Colonic mucosa (tissue), 4 donors: ENCODE measurements around the gene NUP98. TPM values are rescaled to one million over a fixed set of nuclear protein-coding genes. Genes with fewer than 3 reads are reported as not detected.
"Not testable (repeated sequence)": the region's sequence is repeated elsewhere in the genome, so short reads cannot be mapped to it uniquely, and the experiment has no call there.

Source experiments
- DNase-seq: peaks from one replicate; pipeline ENCODE4 v3.0.0-alpha.2; 2020
- H3K27ac ChIP-seq: fragments of 200-600 bp; one replicate; pipeline ENCODE4 v1.8.0; 2021
- H3K27me3 ChIP-seq: fragments of 200-600 bp; one replicate; pipeline ENCODE4 v1.8.0; 2021
- H3K36me3 ChIP-seq: fragments of 200-600 bp; one replicate; pipeline ENCODE4 v1.8.0; 2021
- H3K4me1 ChIP-seq: fragments of 200-600 bp; one replicate; pipeline ENCODE4 v1.8.0; 2021; ENCODE audit warnings: mild to moderate bottlenecking
- H3K4me3 ChIP-seq: fragments of 200-600 bp; one replicate; pipeline ENCODE4 v1.8.0; 2021
- H3K9ac ChIP-seq, 2 donors: one replicate each; pipeline ENCODE4 v1.7.0; 2013; ENCODE audit warnings: control low read depth in 2 of 2, low read depth in 2 of 2, low read length in 2 of 2
- H3K9me3 ChIP-seq: fragments of 200-600 bp; one replicate; pipeline ENCODE4 v1.8.0; 2021
- CTCF ChIP-seq: fragments of 200-600 bp; IDR thresholded peaks from one replicate; pipeline ENCODE4 v1.8.0; 2022; ENCODE audit warnings: antibody characterized with exemption, mild to moderate bottlenecking
- intact Hi-C: fragments of 100-400 bp; cut with DNase I; formaldehyde crosslinking; loops from one replicate; pipeline ENCODE4 v1.14.1; 2022
- total RNA-seq, 2 donors: library from RNA; stranded (reverse); fragmentation: NEBNext Ultra II Directional in 1 of 2; extraction: Animal tissue kit (Norgen Biotek cat#: 25700) in 1 of 2; gene quantifications; one replicate each; pipeline ENCODE4 v1.2.1, GENCODE V29; 2021
- donor health status: healthy.
- donor health status: DM: no; HTN: no; CAD: no.
- donor health status: DM: no; HTN: no; CAD: no.

NUP98 gene
- total RNA-seq, 2 donors from 2014 or later = 59.2 to 76.7 TPM

GRCh38 chr11:3767536-3767935 is 29.8 kb downstream of the NUP98 start:
- no peak overlapping the region for H3K4me3 ChIP-seq
- no peak for TF ChIP-seq CTCF
- intact Hi-C loops = no loop called here
- no peaks in the 10 kb centered on the region for H3K9me3 ChIP-seq
- no peak for DNase-seq
- H3K4me1 ChIP-seq = no peaks in the 10 kb centered on the region
- H3K9ac ChIP-seq = no peak overlapping the region
- H3K27ac ChIP-seq = no peak overlapping the region
- H3K27me3 ChIP-seq = no peaks in the 10 kb centered on the region
- H3K36me3 ChIP-seq = no peaks in the 10 kb centered on the region

GRCh38 chr11:3766836-3767235 is 30.5 kb downstream of the NUP98 start:
- H3K4me3 ChIP-seq, H3K27ac ChIP-seq, DNase-seq, H3K9ac ChIP-seq, H3K4me1 ChIP-seq, H3K36me3 ChIP-seq, H3K9me3 ChIP-seq, intact Hi-C loops, H3K27me3 ChIP-seq: not testable (repeated sequence)

DNA sequence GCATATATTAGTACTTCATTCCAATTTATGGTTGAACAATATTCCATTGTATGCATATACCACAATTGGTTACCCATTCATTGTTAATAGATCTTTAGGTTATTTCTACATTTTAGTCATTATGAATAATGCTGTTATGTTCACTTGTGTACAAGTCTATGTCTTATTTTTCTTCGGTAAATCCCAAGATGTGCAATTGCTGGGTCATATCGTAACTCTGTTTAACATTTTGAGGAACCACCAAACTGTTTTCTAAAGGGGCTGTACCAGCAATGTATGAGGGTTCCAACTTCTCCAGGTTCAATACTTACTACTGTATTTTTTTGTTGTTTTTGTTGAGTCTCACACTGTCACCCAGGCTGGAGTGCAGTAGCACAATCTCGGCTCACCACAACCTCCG is 33.1 kb downstream of the NUP98 start:
- H3K36me3 ChIP-seq = peaks cover 4% of the 10 kb centered on the region
- intact Hi-C loops = no loop called here
- no peak for TF ChIP-seq CTCF

DNA sequence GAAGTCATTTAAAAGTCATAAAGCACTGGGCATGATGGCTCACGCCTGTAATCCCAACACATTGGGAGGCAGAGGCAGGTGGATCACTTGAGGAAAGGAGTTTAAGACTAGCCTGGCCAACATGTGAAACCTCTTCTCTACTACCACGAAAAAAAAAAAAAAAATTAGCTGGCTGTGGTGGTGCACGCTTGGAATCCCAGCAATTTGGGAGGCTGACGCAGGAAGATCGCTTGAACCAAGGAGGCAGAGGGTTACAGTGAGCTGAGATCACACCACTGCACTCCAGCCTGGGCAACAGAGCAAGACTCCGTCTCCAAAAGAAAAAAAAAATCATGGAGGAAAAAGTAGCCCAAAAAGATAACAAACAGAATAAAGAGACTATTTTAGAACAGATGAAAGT is 42.2 kb downstream of the NUP98 start:
- H3K4me3 ChIP-seq = no peak overlapping the region
- no peak for DNase-seq
- no peak overlapping the region for H3K9ac ChIP-seq
- no peak overlapping the region for H3K27ac ChIP-seq
- no peaks in the 10 kb centered on the region for H3K4me1 ChIP-seq
- no peak for TF ChIP-seq CTCF
- no peaks in the 10 kb centered on the region for H3K27me3 ChIP-seq
- intact Hi-C loops = no loop called here
- H3K36me3 ChIP-seq = peaks cover 17% of the 10 kb centered on the region
- no peaks in the 10 kb centered on the region for H3K9me3 ChIP-seq

More for the DNA sequence above, 33.1 kb downstream of the NUP98 start:
- Histone ChIP-seq H3K4me1 (no peaks in the 10 kb centered on the region), H3K27ac (no peak overlapping the region), H3K9ac (no peak overlapping the region), H3K4me3 (no peak overlapping the region), H3K27me3 (no peaks in the 10 kb centered on the region), H3K9me3 (no peaks in the 10 kb centered on the region)
- no peak for DNase-seq

GRCh38 chr11:3753110-3753509 is 44.2 kb downstream of the NUP98 start:
- no peaks in the 10 kb centered on the region for H3K27me3 ChIP-seq
- no peaks in the 10 kb centered on the region for H3K9me3 ChIP-seq
- no peak overlapping the region for H3K27ac ChIP-seq
- no peak overlapping the region for H3K9ac ChIP-seq
- intact Hi-C loops = no loop called here
- H3K4me3 ChIP-seq = no peak overlapping the region
- H3K4me1 ChIP-seq = no peaks in the 10 kb centered on the region
- TF ChIP-seq CTCF = no peak
- peaks cover 14% of the 10 kb centered on the region for H3K36me3 ChIP-seq
- no peak for DNase-seq

GRCh38 chr11:3747704-3748103 is 49.6 kb downstream of the NUP98 start:
- no peak for DNase-seq
- no peaks in the 10 kb centered on the region for H3K27me3 ChIP-seq
- no peak overlapping the region for H3K4me3 ChIP-seq
- H3K36me3 ChIP-seq = peaks cover 10% of the 10 kb centered on the region
- no peak overlapping the region for H3K9ac ChIP-seq
- no peaks in the 10 kb centered on the region for H3K4me1 ChIP-seq
- no peak overlapping the region for H3K27ac ChIP-seq
- intact Hi-C loops = no loop called here
- no peak for TF ChIP-seq CTCF
- no peaks in the 10 kb centered on the region for H3K9me3 ChIP-seq
